Ishikawa (cell line): ENCODE measurements around the gene PRRX2.

Experiments used
- CEBPB ChIP-seq: IDR thresholded peaks from 2 replicates; pipeline ENCODE4 v1.6.1; 2012
- CREB1 ChIP-seq: IDR thresholded peaks from 2 replicates; pipeline ENCODE4 v1.6.1; 2012; ENCODE audit warnings: low read depth
- EGR1 ChIP-seq: IDR thresholded peaks from 2 replicates; pipeline ENCODE4 v1.6.1; 2012
- EP300 ChIP-seq: IDR thresholded peaks from 2 replicates; pipeline ENCODE4 v1.6.1; 2012; ENCODE audit warnings: borderline replicate concordance
- FOXM1 ChIP-seq: IDR thresholded peaks from 2 replicates; pipeline ENCODE4 v1.6.1; 2012; ENCODE audit warnings: low read depth, borderline replicate concordance
- NFIC ChIP-seq: IDR thresholded peaks from 2 replicates; pipeline ENCODE4 v1.6.1; 2012
- RAD21 ChIP-seq: IDR thresholded peaks from 2 replicates; pipeline ENCODE4 v1.6.1; 2012; ENCODE audit warnings: low read depth
- TAF1 ChIP-seq: IDR thresholded peaks from 2 replicates; pipeline ENCODE4 v1.6.1; 2012; ENCODE audit warnings: low read depth, mild to moderate bottlenecking
- TCF12 ChIP-seq: IDR thresholded peaks from 2 replicates; pipeline ENCODE4 v1.6.1; 2012; ENCODE audit warnings: low read depth
- TEAD4 ChIP-seq: IDR thresholded peaks from 2 replicates; pipeline ENCODE4 v1.6.1; 2012
- YY1 ChIP-seq: IDR thresholded peaks from 2 replicates; pipeline ENCODE4 v1.6.1; 2012; ENCODE audit warnings: low read depth
- ZBTB7A ChIP-seq: IDR thresholded peaks from 2 replicates; pipeline ENCODE4 v1.6.1; 2012; ENCODE audit warnings: low read depth
- TF ChIP-seq, protein P1 (sequence below): IDR thresholded peaks from 2 replicates; pipeline ENCODE4 v1.6.1; 2012
- TF ChIP-seq, protein P2 (sequence below): IDR thresholded peaks from 2 replicates; pipeline ENCODE4 v1.6.1; 2012
- TF ChIP-seq, protein P3 (sequence below): IDR thresholded peaks from 2 replicates; pipeline ENCODE4 v1.6.1; 2012; ENCODE audit warnings: low read depth, mild to moderate bottlenecking

Gene PRRX2

DNA sequence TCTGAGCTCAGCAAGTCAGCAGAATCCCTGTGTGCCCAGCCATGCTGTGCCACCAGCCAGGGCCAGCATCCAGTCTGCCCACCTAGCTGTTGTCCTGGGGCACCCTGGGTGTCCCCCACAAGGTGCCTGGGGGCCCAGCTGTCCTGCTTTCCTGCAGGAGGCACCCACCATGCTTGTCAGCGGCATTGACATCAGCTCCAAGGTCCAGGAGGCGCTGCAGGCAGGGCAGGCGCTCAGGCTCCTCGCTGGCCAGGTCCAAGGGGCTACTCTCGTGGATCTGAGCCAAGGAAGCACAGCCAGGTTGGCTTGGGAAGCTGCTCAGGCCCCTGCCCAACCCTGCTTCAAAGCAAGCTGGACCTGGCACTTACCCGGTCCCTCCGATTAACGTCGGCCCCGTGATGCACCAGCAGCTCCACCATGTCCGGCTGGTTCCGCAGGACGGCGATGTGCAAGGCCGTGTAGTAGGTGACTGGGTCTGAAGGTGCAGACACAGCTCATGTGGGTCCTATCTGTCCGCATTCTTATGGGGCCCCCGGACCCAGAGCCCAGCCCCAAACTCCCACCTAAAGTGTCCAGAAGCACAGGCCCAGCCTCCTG is 26.3 kb upstream of the PRRX2 start:
- TF ChIP-seq, protein P1, sequence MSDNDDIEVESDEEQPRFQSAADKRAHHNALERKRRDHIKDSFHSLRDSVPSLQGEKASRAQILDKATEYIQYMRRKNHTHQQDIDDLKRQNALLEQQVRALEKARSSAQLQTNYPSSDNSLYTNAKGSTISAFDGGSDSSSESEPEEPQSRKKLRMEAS, result no peak
- TF ChIP-seq, protein P2, sequence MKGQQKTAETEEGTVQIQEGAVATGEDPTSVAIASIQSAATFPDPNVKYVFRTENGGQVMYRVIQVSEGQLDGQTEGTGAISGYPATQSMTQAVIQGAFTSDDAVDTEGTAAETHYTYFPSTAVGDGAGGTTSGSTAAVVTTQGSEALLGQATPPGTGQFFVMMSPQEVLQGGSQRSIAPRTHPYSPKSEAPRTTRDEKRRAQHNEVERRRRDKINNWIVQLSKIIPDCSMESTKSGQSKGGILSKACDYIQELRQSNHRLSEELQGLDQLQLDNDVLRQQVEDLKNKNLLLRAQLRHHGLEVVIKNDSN, result no peak
- TF ChIP-seq YY1, result no peak
- no peak for TF ChIP-seq TCF12
- TF ChIP-seq CEBPB, result no peak
- no peak for TF ChIP-seq NFIC
- no peak for TF ChIP-seq FOXM1
- TF ChIP-seq TEAD4, result no peak
- no peak for TF ChIP-seq EP300
- TF ChIP-seq CREB1, result no peak
- no peak for TF ChIP-seq RAD21
- TF ChIP-seq TAF1, result no peak
- no peak for TF ChIP-seq EGR1
- TF ChIP-seq ZBTB7A, result no peak
- TF ChIP-seq, protein P3, sequence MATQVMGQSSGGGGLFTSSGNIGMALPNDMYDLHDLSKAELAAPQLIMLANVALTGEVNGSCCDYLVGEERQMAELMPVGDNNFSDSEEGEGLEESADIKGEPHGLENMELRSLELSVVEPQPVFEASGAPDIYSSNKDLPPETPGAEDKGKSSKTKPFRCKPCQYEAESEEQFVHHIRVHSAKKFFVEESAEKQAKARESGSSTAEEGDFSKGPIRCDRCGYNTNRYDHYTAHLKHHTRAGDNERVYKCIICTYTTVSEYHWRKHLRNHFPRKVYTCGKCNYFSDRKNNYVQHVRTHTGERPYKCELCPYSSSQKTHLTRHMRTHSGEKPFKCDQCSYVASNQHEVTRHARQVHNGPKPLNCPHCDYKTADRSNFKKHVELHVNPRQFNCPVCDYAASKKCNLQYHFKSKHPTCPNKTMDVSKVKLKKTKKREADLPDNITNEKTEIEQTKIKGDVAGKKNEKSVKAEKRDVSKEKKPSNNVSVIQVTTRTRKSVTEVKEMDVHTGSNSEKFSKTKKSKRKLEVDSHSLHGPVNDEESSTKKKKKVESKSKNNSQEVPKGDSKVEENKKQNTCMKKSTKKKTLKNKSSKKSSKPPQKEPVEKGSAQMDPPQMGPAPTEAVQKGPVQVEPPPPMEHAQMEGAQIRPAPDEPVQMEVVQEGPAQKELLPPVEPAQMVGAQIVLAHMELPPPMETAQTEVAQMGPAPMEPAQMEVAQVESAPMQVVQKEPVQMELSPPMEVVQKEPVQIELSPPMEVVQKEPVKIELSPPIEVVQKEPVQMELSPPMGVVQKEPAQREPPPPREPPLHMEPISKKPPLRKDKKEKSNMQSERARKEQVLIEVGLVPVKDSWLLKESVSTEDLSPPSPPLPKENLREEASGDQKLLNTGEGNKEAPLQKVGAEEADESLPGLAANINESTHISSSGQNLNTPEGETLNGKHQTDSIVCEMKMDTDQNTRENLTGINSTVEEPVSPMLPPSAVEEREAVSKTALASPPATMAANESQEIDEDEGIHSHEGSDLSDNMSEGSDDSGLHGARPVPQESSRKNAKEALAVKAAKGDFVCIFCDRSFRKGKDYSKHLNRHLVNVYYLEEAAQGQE, result no peak

DNA sequence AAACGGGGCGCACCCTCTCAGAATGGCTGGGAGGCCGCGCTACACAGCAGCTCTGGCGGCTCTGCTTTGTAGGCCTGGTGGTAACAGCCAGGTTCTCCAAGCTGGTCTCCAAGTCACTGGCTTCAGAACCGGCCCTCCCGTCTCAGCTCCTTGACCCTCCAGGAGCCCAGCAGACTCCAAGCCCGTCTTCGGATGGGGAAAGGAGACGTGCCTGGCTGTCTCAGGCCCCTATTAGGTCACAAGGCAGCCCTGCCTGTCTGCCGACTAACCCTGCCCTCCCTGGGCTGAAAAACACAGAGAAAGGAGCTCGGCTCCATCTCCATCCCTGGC is 25.7 kb upstream of the PRRX2 start:
- TF ChIP-seq ZBTB7A, result no peak
- no peak for TF ChIP-seq RAD21
- TF ChIP-seq FOXM1, result no peak
- no peak for TF ChIP-seq CREB1
- TF ChIP-seq TAF1, result no peak
- no peak for TF ChIP-seq CEBPB
- TF ChIP-seq TCF12, result no peak
- TF ChIP-seq, protein P3, result no peak
- no peak for TF ChIP-seq EP300
- TF ChIP-seq, protein P1, result no peak
- TF ChIP-seq TEAD4, result no peak
- TF ChIP-seq YY1, result no peak
- TF ChIP-seq, protein P2, result no peak
- no peak for TF ChIP-seq EGR1
- no peak for TF ChIP-seq NFIC

DNA sequence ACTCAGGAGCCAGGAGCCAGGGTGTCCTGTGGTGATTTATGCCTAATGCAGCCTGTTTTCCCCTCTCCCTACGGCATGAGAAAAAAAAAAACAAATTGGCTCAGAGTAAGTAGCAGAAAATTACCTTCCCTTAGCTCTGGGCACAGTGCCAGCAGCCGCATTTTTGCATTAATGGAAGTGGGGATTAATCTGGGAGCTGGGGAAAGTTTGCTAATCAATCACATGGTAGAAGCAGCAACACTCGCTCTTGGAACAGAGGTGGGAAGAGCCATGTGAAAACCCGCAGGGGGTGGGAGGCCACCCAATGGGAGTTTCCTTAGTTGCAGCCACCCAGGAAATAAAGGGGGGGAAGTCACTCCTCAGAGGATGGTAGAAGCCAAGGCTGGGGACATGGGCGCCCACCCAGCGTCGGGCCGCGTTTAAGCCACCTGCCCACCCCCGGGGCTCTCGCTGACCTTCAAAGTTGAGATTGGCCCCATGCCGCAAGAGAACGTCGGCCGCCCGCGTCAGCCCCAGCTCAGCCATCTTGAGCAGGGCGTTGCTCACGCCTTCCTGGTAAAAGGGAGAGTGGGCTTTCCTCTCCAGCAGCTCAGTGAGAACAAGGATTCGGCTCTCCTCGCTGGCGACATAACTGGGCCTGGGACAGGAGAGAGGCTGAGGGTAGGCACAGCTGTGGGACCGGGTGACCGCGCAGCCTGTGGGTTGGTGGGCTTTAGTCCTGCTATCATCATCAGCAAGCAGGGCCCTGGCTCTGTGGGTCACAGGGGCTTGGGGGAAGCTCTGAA is 25.2 kb upstream of the PRRX2 start:
- no peak for TF ChIP-seq TCF12
- TF ChIP-seq YY1, result no peak
- TF ChIP-seq, protein P1, result no peak
- 0 out of 2 replicates have a peak, but pooled peaks have one; percentile 24 for TF ChIP-seq TEAD4
- TF ChIP-seq CEBPB, result no peak
- TF ChIP-seq FOXM1, result no peak
- no peak for TF ChIP-seq RAD21
- no peak for TF ChIP-seq CREB1
- TF ChIP-seq NFIC, result peak; percentile 88

DNA sequence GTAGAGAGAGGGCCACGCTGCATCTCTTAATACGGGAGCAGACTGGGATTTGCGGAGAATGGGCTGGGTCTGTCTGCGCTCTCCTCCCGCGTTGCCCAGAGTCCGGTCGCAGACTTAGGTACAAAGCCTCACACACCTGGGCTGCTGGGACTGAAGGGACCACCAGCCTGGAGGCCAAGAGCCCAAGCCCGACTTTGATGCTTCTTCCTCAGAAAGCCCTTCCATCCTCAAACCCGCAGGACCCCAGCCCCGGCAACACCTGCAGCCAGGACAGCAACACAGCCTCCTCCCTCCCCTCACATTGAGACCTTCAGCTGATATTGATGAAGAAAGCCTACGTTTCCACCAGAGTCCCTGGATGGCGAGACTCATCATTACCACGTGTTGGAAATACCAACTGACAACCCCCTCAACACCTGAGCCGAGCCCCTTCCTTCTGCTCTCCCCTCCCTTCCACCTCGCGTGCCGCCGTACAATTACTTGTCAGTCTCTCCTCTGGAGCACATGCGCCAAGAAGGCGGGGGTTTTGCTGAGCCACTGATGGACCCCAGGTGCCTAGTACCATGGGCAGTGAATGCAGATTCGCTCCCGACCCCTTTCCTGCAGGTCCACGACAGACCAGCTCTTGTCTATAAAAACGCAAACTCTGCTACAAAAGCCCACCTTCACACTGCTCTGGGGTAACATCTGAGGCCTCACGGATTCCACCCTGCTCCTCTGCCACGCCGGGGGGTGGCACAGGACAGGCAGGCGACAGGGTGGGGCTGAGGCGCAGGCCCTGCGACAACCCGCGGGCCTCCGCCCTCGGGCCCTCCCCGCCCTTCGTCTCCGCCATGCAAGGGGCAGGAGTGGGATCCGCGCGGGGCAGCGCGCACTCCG is 24.3 kb upstream of the PRRX2 start:
- no peak for TF ChIP-seq RAD21
- no peak for TF ChIP-seq TAF1
- TF ChIP-seq, protein P2, result no peak
- TF ChIP-seq CEBPB, result no peak
- TF ChIP-seq, protein P1, result no peak
- no peak for TF ChIP-seq TCF12
- TF ChIP-seq TEAD4, result no peak
- no peak for TF ChIP-seq ZBTB7A
- no peak for TF ChIP-seq CREB1
- no peak for TF ChIP-seq EGR1
- TF ChIP-seq, protein P3, result no peak
